HG03097 (cell line): ENCODE data around the gene ABCC9.
"Not testable (repeated sequence)": the region's sequence is repeated elsewhere in the genome, so short reads cannot be mapped to it uniquely, and the experiment has no call there.

ENCODE experiments used
- ATAC-seq: cut with Tn5 transposase; IDR thresholded peaks from one replicate; pipeline ENCODE4 v1.9.1; 2021; ENCODE audit not compliant: unreplicated experiment, low FRiP score

ABCC9 gene

DNA sequence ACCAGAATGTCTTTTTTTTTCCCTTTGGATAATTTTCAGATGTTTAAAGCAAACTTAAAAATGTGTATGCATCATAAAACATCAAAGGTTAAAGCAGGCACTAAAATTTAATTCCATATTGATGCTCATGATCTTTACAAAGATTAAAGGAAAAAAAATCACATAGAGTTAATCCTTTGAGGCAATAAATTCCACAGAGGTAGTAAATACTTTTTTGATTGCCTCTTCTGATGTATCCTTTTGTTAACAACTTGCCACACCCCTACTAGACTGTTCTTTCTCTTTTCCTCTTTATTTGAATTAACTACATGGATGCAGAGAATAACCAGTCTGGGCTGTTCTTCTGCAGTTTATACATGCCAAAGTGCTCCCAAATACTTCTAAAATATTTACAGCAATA lies 121.5 kb downstream of the ABCC9 start:
- no peak for ATAC-seq

DNA sequence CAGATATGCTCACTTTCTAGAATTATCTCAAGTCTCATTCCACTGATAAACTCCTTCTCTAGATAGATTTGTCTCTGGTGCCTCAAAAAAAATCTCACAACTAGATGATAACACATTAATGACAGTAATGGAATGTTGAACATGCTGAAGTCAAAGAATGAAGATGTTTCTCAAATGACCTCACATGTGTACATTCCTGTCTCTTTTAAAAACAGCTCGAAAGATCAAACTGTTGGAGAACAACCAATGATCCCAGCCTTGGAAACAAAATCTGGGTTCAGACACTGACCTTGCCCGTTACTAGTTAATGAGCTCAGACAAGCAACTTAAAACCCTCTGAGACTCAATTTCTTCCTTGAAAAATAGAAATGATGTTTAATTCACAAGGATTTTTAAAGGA lies 122.0 kb downstream of the ABCC9 start:
- no peak for ATAC-seq

DNA sequence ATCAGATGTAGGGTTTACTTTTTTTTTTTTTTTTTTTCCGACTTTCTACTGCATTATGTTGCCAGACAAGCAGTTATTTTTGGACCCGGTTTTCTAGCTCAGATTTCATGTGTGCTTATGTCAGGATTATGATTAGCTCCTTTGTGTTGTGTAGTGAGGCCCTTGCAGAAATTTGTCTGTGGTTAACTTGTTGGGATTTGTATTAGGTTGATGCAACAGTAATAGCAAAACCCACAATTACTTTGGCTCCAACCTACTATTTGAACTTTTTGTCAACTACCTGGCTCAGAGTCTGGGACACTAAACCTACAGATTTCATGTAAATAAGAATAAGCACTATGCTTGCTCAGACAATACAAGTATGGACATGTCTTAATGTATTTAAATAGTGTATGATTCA lies 122.6 kb downstream of the ABCC9 start:
- ATAC-seq: no peak

DNA sequence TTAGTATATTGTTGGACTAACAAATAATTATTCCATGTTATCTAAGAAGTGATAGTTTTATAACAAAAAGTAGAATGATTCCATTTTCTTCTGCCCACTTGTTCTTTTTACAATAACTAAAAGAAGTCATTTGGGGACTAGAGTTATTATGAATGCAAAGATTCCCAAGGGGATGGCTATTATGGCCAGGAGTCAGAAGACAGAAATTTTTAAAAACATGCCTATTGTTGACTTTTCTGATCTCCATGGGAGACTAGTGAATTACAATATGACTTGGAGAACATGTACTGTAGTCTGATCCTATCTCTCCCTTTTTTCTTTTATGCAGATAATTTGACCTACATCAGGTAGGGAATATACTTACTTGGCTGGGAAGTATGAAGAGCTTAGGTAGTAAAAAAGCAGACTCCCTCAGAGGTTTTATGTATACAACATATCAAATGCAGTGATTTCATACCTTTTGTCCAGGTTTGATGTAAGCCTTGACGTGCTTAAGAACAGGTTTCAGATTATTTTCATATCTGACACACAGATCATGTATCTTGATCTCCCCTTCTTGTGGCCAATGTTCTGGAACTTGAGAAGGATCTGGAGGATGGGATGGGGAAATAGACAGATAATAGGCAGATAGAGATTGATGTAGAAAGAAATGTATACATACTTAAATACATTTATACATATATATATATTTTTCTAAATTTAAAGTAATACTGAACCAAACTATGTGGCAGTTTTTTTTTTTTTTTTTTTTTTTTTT lies 125.7 kb downstream of the ABCC9 start:
- no peak for ATAC-seq

DNA sequence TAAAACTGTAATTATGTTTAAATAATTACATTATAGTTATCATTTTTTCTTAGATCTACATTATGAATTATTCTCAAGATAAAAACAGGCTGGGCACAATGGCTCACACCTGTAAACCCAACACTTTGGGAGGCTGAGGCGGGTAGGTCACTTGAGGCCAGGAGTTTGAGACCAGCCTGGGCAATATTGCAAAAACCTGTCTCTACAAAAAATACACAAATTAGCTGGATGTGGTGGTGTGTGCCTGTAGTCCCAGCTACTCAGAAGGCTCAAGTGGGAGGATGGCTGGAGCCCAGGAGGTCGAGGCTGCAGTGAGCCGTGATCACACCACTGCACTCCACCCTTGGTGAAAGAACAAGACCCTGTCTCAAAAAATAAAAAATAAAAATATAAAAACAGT lies 126.4 kb downstream of the ABCC9 start:
- ATAC-seq: no peak

DNA sequence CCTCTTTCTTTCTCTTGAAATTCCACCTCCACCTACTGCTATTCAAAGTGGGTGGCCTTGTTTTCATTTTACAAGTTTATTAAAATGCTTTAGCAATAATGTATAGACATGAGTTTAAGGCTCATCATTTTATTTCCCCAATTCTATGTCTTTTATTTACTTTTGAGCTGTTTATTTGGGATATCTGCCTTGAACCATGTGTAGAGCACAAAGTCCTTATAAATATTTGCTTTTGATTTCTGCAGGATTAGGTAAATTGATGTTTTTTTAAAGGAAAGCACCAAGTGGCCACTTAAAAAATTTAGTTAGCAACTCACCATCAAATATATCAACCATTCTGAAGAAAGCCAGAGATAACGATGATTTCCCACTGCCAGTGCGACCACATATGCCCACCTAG lies 126.9 kb downstream of the ABCC9 start:
- ATAC-seq: no peak

DNA sequence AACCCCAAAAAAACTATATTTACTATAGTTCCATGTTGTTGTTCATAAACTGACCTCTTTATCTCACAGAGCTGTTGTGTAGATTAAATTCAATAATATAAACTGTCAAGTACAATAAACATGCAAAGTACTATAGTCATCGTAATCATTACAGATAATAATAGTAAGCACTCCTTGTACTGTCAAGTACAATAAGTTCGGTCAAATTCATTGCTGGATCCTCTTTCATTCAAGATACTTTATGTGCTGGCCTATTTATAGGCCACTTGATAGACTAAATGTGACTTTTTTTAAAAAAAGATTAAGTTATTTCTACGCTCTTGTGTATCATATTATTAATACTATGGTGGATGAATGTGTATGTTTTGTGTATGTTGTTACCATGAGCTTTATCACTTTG lies 127.5 kb downstream of the ABCC9 start:
- ATAC-seq: no peak

DNA sequence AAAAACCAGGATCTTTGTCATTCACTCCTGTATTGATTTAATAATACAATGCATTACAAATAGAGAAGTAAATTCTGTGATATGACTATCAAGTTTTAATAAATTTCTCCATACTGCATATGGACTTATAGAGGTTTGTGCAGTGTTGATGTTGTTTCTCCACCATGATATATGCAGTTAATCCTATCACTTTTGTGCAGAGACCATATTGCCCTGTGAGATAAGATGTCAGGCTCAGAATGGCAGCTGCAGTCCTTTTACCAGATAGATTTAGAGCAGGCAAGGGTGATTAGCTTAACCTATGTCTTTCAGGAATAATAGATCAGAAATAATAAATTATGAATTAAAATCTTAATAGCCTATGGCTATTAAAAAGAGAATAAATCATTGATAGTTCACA lies 128.1 kb downstream of the ABCC9 start:
- no peak for ATAC-seq

DNA sequence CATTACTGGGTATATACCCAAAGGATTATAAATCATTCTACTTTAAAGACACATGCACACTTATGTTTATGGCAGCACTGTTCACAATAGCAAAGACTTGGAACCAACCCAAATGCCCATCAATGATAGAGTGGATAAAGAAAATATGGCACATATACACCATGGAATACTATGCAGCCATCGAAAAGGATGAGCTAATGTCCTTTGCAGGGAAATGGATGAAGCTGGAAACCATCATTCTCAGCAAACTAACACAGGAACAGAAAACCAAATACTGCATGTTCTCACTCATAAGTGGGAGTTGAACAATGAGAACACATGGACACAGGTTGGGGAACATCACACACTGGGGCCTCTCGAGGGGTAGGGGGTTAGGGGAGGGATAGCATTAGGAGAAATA lies 128.9 kb downstream of the ABCC9 start:
- not testable (repeated sequence) for ATAC-seq

DNA sequence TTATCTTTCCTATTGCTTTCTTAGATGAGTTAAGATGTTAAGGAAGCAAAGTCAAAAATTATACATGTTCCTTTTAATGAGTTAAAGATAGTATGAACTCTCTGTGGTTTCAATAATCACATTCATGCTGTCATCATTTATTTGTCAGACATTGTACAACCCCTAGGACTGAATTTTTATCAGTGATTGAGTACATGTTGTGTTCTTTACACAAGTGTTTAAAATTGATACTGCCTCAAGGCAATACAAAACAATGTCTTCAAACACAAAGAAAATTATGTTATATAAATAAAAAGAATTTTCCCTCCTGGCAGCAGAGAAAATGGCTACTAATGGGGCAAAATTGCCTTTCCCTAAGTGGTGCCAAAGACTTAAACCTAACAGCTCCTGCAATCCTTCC lies 132.1 kb downstream of the ABCC9 start:
- ATAC-seq: no peak

DNA sequence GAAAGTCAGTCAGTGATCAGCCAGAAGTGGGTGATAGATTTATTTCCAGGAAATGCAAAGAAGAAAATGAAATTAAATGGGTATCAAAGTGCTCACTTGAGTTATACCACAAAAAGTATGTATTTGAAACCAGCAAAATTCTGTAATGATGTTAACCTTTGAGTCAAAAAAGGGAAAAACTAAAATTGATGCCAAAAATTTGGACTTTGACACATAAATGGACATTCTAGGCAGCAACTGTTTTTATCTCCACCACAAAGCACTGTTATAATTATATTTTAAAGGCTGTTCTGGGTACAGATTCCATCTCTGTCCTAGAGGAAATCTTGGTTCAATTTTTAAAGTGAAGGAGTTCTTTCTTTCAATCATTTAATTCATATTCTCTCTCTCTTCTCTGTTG lies 135.0 kb downstream of the ABCC9 start:
- no peak for ATAC-seq

DNA sequence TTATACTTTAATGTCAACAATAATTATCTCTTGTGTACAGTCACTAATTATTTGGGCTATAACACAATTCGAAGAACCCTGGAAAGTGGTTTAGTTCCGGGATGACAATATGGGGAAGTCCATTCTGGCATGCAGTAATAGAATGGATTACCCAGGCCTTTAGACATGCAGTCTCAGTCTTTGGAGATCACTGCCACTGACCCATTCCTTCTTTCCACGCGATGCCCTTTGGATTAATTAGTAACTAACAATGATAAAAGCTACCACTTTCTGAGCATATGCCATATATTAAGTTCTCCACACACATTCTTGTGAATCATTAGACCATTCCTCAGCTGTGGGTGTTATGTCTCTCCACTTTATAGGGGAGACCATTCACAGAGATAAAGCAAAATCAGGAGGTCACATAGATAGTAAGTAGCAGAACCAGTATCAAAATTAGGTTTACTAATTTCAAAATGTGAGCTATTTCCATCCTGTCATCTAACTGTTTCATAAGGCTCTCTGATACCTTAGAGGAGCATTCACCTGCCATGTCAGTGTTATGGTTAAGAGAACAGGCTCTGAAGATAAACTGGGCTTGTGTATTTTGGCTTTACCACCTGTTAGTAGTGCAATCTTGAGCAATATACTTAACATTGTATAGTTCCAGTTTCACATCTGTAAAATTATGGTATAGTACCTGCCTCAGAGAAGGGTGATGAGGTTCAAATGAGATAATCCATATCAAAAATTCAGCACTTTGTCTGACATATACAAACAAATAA lies 139.5 kb downstream of the ABCC9 start:
- no peak for ATAC-seq

DNA sequence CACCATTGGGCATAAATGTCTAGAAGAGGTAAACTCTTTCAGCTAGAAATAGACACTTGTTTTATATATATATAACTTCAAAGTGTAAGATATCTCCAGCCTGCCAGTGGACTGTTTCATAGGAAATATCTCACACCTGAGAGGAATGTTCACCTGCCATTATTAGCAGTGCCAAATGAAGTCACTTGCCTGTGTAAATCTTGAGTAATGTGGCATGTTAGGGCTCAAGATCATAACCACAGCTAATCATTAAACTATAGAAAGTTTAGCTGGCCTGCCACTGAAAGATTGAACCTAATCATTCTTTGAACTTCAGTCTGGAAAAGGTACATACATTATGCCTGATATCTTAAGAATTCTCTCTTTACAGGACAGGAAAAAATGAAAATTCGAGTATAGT lies 141.2 kb downstream of the ABCC9 start:
- no peak for ATAC-seq

DNA sequence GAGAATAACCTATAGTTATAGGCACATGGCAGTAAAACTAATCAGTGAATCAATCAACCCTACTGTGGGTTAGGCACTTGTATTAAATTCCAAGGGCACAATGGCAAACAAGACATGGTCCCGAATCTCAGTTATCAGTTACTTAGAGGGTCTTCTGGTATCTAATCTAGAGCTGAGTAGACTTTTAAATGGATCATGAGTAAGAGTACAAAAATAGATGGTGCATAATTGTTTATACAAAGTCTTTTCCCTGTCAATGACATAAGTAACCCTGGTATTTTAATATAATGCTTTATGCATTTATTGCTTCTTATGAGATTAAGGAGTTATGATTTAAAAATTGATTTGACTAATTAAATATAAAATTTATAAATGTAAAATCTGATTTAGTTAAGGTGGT lies 143.7 kb downstream of the ABCC9 start:
- no peak for ATAC-seq

DNA sequence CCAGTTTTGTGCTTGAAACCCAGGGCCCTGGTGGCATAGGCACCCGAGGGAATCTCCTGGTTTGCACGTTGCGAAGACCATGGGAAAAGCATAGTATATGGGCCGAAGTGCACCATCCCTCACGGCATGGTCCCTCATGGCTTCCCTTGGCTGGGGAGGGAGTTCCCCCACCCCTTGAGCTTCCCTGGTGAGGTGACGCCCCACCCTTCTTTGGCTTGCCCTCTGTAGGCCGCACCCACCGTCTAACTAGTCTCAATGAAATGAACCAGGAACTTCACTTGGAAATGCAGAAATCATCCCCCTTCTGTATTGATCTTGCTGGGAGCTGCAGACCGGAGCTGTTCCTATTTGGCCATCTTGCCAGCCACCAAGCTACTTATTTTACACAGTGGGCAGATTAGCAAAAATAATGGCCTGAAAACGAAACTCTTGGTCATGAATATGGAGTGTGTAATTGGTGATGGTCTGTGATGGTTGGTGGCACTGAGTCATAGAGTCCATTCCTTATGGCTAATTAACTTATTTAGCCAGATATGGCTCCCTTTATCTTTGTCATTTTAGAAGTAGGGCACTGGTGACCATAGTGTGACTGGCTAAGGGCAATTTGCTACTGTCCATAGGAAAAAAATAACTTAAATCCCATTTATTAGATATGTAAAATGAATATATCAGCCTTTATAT lies 145.4 kb downstream of the ABCC9 start:
- ATAC-seq: no peak

DNA sequence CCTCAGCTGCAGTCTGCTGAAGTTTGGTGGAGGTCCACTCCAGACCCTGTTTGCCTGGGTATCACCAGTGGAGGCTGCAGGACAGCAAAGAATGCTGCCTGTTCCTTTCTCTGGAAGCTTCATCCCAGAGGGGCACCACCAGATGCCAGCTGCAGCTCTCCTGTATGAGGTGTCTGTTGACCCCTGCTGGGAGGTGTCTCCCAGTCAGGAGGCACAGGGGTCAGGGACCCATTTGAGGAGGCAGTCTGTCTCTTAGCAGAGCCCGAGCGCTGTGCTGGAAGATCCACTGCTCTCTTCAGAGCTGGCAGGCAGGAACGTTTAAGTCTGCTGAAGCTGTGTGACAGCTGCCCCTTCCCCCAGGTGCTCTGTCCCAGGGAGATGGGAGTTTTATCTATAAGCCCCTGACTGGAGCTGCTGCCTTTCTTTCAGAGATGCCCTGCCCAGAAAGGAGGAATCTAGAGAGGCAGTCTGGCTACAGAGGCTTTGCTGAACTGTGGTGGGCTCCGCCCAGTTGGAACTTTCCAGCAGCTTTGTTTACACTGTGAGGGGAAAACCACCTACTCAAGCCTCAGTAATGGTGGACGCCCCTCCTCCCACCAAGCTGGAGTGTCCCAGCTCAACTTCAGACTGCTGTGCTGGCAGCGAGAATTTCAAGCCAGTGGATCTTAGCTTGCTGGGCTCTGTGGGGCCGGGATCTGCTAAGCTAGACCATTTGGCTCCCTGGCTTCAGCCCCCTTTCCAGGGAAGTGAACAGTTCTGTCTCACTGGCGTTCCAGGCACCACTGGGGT lies 146.2 kb downstream of the ABCC9 start:
- not testable (repeated sequence) for ATAC-seq

DNA sequence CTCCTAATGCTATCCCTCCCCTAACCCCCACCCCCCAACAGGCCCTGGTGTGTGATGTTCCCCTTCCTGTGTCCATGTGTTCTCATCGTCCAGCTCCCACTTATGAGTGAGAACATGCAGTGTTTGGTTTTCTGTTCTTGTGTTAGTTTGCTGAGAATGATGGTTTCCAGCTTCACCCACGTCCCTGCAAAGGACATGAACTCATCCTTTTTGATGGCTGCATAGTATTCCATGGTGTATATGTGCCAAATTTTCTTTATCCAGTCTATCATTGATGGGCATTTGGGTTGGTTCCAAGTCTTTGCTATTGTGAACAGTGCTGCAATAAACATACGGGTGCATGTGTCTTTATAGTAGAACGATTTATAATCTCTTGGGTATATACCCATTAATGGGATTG lies 151.5 kb downstream of the ABCC9 start:
- not testable (repeated sequence) for ATAC-seq

DNA sequence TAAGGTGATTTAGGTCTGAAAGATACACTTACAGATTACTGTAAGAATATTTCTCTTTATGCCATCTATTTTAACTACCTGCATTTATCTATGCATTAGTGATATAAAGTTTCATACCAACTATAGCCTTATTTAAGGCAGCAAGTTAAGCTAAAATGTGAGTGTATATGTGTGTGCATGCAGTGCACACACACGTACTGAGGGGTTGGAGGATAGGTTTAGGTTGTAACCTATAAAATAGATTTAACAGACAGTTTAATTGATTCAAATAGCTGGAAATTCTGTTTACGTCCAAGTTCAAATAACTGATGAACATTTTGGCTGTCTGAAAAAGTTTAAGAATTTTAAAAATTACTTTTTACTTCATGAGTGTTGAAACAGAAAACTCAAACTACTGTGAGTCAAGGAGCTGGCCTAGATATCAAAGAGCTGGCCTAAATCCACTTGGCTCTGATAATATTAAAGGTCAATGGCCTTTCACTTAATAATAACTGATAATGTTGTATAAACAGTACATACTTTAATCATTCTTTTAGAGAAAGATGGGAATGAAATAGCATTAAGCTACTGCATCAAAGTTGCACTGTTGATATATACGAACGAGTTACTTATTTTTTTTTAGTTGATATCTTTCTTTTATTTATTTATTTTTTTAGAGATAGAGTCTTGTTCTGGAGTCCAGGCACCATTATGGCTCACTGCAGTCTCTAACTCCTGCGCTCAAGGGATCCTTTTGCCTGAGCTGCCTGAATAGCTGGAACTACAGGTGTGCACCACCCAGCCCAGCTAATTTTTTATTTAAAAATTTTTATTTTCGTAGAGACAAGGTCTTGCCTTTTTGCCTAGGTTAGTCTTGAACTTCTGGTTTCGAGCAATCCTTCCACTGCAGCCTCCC lies 152.9 kb downstream of the ABCC9 start:
- no peak for ATAC-seq

DNA sequence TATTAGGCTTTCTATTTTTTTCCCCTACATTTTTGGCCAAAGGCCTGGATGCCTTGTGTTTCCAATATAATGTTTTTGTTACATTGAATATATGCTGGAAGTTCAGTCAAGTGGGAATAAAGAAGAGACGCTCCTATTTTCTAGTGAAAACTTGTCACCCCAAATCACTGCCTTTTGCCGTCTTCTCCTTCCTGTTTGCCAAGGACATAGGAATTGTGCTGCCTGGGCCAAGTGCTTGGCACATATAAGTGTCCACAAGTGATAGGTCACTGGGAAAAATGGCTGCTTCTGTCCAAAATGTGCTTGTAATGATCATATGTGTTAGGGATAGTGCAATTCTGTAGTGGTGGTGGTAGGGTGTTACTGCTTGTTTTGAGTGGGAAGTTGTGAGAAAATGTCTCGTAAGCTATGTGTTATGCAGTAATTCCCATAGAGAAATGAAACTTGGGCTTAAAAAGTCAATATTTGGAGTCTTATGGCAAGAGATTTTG lies 155.1 kb downstream of the ABCC9 start:
- no peak for ATAC-seq

DNA sequence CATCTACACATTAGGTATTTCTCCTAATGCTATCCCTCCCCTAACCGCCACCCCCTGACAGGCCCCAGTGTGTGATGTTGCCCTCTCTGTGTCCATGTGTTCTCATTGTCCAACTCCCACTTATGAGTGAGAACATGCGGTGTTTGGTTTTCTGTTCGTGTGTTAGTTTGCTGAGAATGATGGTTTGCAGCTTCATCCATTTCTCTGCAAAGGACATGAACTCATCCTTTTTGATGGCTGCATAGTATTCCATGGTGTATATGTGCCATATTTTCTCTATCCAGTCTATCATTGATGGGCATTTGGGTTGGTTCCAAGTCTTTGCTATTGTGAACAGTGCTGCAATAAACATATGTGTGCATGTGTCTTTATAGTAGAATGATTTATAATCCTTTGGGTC lies 158.5 kb downstream of the ABCC9 start:
- not testable (repeated sequence) for ATAC-seq
